WTC11 (cell line): ENCODE measurements around the gene LAMP5. TPM values are rescaled to one million over a fixed set of nuclear protein-coding genes. Genes with fewer than 3 reads are reported as not detected.

ENCODE experiments used
- ATAC-seq: fragments of 200-7000 bp; cut with Tn5 transposase; 2 replicates; pipeline ENCODE4 v1.10.0; 2021; ENCODE audit warnings: mild to moderate bottlenecking, moderate library complexity
- CTCF ChIA-PET: fragments of 300-600 bp; sonication (Branson Sonifier 250); formaldehyde crosslinking; loops from one replicate; lab custom pipeline; 2021; ENCODE audit warnings: antibody characterized with exemption; lab: Charles Lee
- POLR2A ChIA-PET: fragments of 350-600 bp; sonication (Branson Sonifier 250); formaldehyde crosslinking; loops from one replicate; lab custom pipeline; 2021; ENCODE audit warnings: antibody characterized with exemption; lab: Charles Lee
- DNase-seq: peaks from one replicate; pipeline ENCODE4 v3.0.0; 2021; ENCODE audit warnings: low spot score
- H3K27ac Mint-ChIP-seq: 2 replicates; pipeline ENCODE4 v1.8.0; 2021; ENCODE audit warnings: mixed read lengths
- H3K27me3 Mint-ChIP-seq: 2 replicates; pipeline ENCODE4 v1.8.0; 2021; ENCODE audit warnings: low read depth, mild to moderate bottlenecking, moderate library complexity, mixed read lengths
- H3K36me3 Mint-ChIP-seq: 2 replicates; pipeline ENCODE4 v1.8.0; 2021; ENCODE audit warnings: mixed read lengths
- H3K4me1 Mint-ChIP-seq: 2 replicates; pipeline ENCODE4 v1.8.0; 2022; ENCODE audit warnings: mixed read lengths
- H3K4me3 Mint-ChIP-seq: 2 replicates; pipeline ENCODE4 v1.8.0; 2021; ENCODE audit warnings: mild to moderate bottlenecking, moderate library complexity, mixed read lengths
- H3K9me3 Mint-ChIP-seq: 2 replicates; pipeline ENCODE4 v1.8.0; 2021; ENCODE audit warnings: mixed read lengths
- ATF3 ChIP-seq: sonication (generic); formaldehyde crosslinking; conservative IDR thresholded peaks from 2 replicates; pipeline ENCODE4 v1.8.1; 2022; ENCODE audit warnings: mild to moderate bottlenecking, missing genetic modification reagents
- CREB1 ChIP-seq: sonication (generic); formaldehyde crosslinking; IDR thresholded peaks from 2 replicates; pipeline ENCODE4 v1.8.0; 2023; ENCODE audit warnings: mild to moderate bottlenecking, missing genetic modification reagents
- ELF4 ChIP-seq: sonication (generic); formaldehyde crosslinking; IDR thresholded peaks from 2 replicates; pipeline ENCODE4 v1.8.1; 2022; ENCODE audit warnings: low read depth, mild to moderate bottlenecking, moderate library complexity, missing genetic modification reagents
- ERG ChIP-seq: fragments of 250-450 bp; sonication (Bioruptor Pico); IDR thresholded peaks from 2 replicates; pipeline ENCODE4 v1.8.0; 2021; ENCODE audit warnings: mild to moderate bottlenecking
- ETV6 ChIP-seq: sonication (generic); formaldehyde crosslinking; IDR thresholded peaks from 2 replicates; pipeline ENCODE4 v1.8.1; 2022; ENCODE audit warnings: mild to moderate bottlenecking, missing genetic modification reagents
- FOXP4 ChIP-seq: sonication (generic); formaldehyde crosslinking; IDR thresholded peaks from 2 replicates; pipeline ENCODE4 v1.8.0; 2022; ENCODE audit warnings: mild to moderate bottlenecking, missing genetic modification reagents
- IRF1 ChIP-seq: sonication (generic); formaldehyde crosslinking; IDR thresholded peaks from 2 replicates; pipeline ENCODE4 v1.8.0; 2023; ENCODE audit warnings: missing genetic modification reagents
- JAZF1 ChIP-seq: fragments of 250-450 bp; sonication (Bioruptor Pico); IDR thresholded peaks from 2 replicates; pipeline ENCODE4 v1.9.0; 2021; ENCODE audit warnings: moderate library complexity, mild to moderate bottlenecking, inconsistent platforms
- JUN ChIP-seq: sonication (generic); formaldehyde crosslinking; IDR thresholded peaks from 2 replicates; pipeline ENCODE4 v1.8.0; 2023; ENCODE audit warnings: mild to moderate bottlenecking, missing genetic modification reagents
- MXD4 ChIP-seq: fragments of 250-450 bp; sonication (Bioruptor Pico); IDR thresholded peaks from 2 replicates; pipeline ENCODE4 v1.8.0; 2021; ENCODE audit warnings: mild to moderate bottlenecking, moderate library complexity, borderline replicate concordance
- NR3C1 ChIP-seq: sonication (generic); formaldehyde crosslinking; conservative IDR thresholded peaks from 2 replicates; pipeline ENCODE4 v1.8.1; 2023; ENCODE audit warnings: low read depth, mild to moderate bottlenecking, missing genetic modification reagents
- OVOL2 ChIP-seq: fragments of 250-450 bp; sonication (Bioruptor Pico); IDR thresholded peaks from 2 replicates; pipeline ENCODE4 v1.9.0; 2021; ENCODE audit warnings: mild to moderate bottlenecking, borderline replicate concordance
- PRDM15 ChIP-seq: sonication (generic); formaldehyde crosslinking; IDR thresholded peaks from 2 replicates; pipeline ENCODE4 v1.8.0; 2022; ENCODE audit warnings: missing genetic modification reagents
- SMAD4 ChIP-seq: sonication (generic); formaldehyde crosslinking; IDR thresholded peaks from 2 replicates; pipeline ENCODE4 v1.8.0; 2022; ENCODE audit warnings: mild to moderate bottlenecking, missing genetic modification reagents
- SOX15 ChIP-seq: fragments of 250-450 bp; sonication (Bioruptor Pico); IDR thresholded peaks from 2 replicates; pipeline ENCODE4 v1.9.0; 2021; ENCODE audit warnings: mild to moderate bottlenecking
- TCF7 ChIP-seq: sonication (generic); formaldehyde crosslinking; IDR thresholded peaks from 2 replicates; pipeline ENCODE4 v1.8.0; 2022; ENCODE audit warnings: mild to moderate bottlenecking, low read depth, missing genetic modification reagents, moderate library complexity
- ZNF263 ChIP-seq: sonication (generic); formaldehyde crosslinking; IDR thresholded peaks from 2 replicates; pipeline ENCODE4 v1.8.1; 2022; ENCODE audit warnings: low read depth, mild to moderate bottlenecking, moderate library complexity, missing genetic modification reagents
- ZNF281 ChIP-seq: sonication (generic); formaldehyde crosslinking; IDR thresholded peaks from 2 replicates; pipeline ENCODE4 v1.8.0; 2023; ENCODE audit warnings: mild to moderate bottlenecking, missing genetic modification reagents
- ZNF317 ChIP-seq: sonication (generic); formaldehyde crosslinking; IDR thresholded peaks from 2 replicates; pipeline ENCODE4 v1.8.1; 2023; ENCODE audit warnings: low read depth, mild to moderate bottlenecking, moderate library complexity, missing genetic modification reagents, borderline replicate concordance
- ZNF416 ChIP-seq: fragments of 250-450 bp; sonication (Bioruptor Pico); IDR thresholded peaks from 2 replicates; pipeline ENCODE4 v1.9.0; 2021; ENCODE audit warnings: mild to moderate bottlenecking, inconsistent platforms
- ZNF425 ChIP-seq: fragments of 250-450 bp; sonication (Bioruptor Pico); conservative IDR thresholded peaks from 2 replicates; pipeline ENCODE4 v1.9.0; 2021; ENCODE audit warnings: mild to moderate bottlenecking
- total RNA-seq: library from RNA; stranded (reverse); gene quantifications from 3 replicates; pipeline ENCODE4 v1.2.3, GENCODE V29; 2021

The LAMP5 gene
- total RNA-seq, 1 experiment from 2014 or later, result 0.31 TPM

GRCh38 chr20:9572670-9573069, 58.3 kb downstream of the LAMP5 start:
- no peak for TF ChIP-seq ZNF317 (CRISPR knock-in tag)
- TF ChIP-seq ZNF416 (CRISPR knock-in tag), result no peak
- TF ChIP-seq ZNF425 (CRISPR knock-in tag), result no peak
- no peak for TF ChIP-seq ERG (CRISPR knock-in tag)
- TF ChIP-seq FOXP4, result no peak; the same call in 1 of the 2 replicates
- no peak for TF ChIP-seq JUN (CRISPR knock-in tag)
- TF ChIP-seq ETV6, result no peak
- TF ChIP-seq ZNF263 (CRISPR knock-in tag), result no peak
- TF ChIP-seq NR3C1 (CRISPR knock-in tag), result no peak
- TF ChIP-seq ELF4 (CRISPR knock-in tag), result no peak
- no peak for TF ChIP-seq TCF7 (CRISPR knock-in tag)
- peak; percentile 80 for ATAC-seq
- Mint-ChIP-seq H3K36me3 (no peaks in the 10 kb centered on the region; the same call in 1 of the 2 replicates), H3K9me3 (no peaks in the 10 kb centered on the region; the same call in 1 of the 2 replicates), H3K4me1 (peaks cover 66% of the 10 kb centered on the region), H3K4me3 (peak overlapping the region; percentile 10; the same call in 1 of the 2 replicates), H3K27ac (peak overlapping the region; percentile 84), H3K27me3 (peaks cover 84% of the 10 kb centered on the region)
- no peak for DNase-seq
- ChIA-PET POLR2A (no interaction called here), CTCF (interaction anchor here (1.0 to 2.1 kb wide), 6 partner anchors 37 to 179 kb away, joined by 3 to 6 read pairs (median 6); no protein-coding TSS in a partner anchor)

- Mint-ChIP-seq H3K27ac (no peak overlapping the region; the same call in 1 of the 2 replicates), H3K36me3 (no peaks in the 10 kb centered on the region; the same call in 1 of the 2 replicates), H3K27me3 (peaks cover 82% of the 10 kb centered on the region), H3K4me3 (peak overlapping the region; percentile 23), H3K4me1 (peaks cover 68% of the 10 kb centered on the region), H3K9me3 (no peaks in the 10 kb centered on the region; the same call in 1 of the 2 replicates)
- TF ChIP-seq JAZF1 (no peak), SMAD4 (no peak), SOX15 (CRISPR knock-in tag) (no peak), ATF3 (CRISPR knock-in tag) (no peak), CREB1 (CRISPR knock-in tag) (no peak), IRF1 (CRISPR knock-in tag) (no peak), PRDM15 (CRISPR knock-in tag) (no peak), MXD4 (CRISPR knock-in tag) (no peak), ZNF281 (no peak), JUN (CRISPR knock-in tag) (no peak), OVOL2 (no peak)
- CTCF ChIA-PET, result interaction anchor here (1.0 to 2.1 kb wide), 6 partner anchors 36 to 180 kb away, joined by 3 to 6 read pairs (median 6); no protein-coding TSS in a partner anchor
- no peak for ATAC-seq
- DNase-seq, result no peak
- POLR2A ChIA-PET, result no interaction called here
These were observed 59.2 kb downstream of the LAMP5 start for GRCh38 chr20:9573335-9574151.
